Effector memory CD8-positive, alpha-beta T cell (primary cell): ENCODE results near the gene SLC13A2.

Experiments
- ATAC-seq: fragments of 150-1000 bp; cut with Tn5 transposase; replicated peaks from 2 replicates; pipeline ENCODE4 v1.10.0; 2021; ENCODE audit warnings: mild to moderate bottlenecking, moderate library complexity
- DNase-seq, 3 experiments: peaks; one replicate each; pipeline ENCODE4 v3.0.0; 2021
- H3K27ac Mint-ChIP-seq, 2 donors: one replicate each; pipeline ENCODE4 v1.8.0; 2022; ENCODE audit warnings: mild to moderate bottlenecking in 2 of 2, mixed read lengths in 2 of 2, moderate library complexity in 2 of 2
- H3K27me3 Mint-ChIP-seq, 2 donors: one replicate each; pipeline ENCODE4 v1.8.0; 2022; ENCODE audit warnings: mixed read lengths in 2 of 2
- H3K36me3 Mint-ChIP-seq: one replicate; pipeline ENCODE4 v1.8.0; 2022; ENCODE audit warnings: mild to moderate bottlenecking, moderate library complexity, mixed read lengths; ENCODE audit not compliant: insufficient read depth
- H3K4me1 Mint-ChIP-seq, 2 donors: one replicate each; pipeline ENCODE4 v1.8.0; 2022; ENCODE audit warnings: low read depth in 2 of 2, mixed read lengths in 2 of 2
- H3K4me3 Mint-ChIP-seq, 2 donors: one replicate each; pipeline ENCODE4 v1.8.0; 2022; ENCODE audit warnings: mild to moderate bottlenecking in 2 of 2, mixed read lengths in 2 of 2, moderate library complexity in 2 of 2
- H3K9me3 Mint-ChIP-seq, 2 donors: one replicate each; pipeline ENCODE4 v1.8.0; 2022; ENCODE audit warnings: mixed read lengths in 2 of 2

SLC13A2 gene

GRCh38 chr17:28491286-28491685 lies 17.8 kb downstream of the SLC13A2 start:
- Mint-ChIP-seq H3K4me3 (no peak overlapping the region), H3K27ac (no peak overlapping the region), H3K36me3 (peaks cover 3% of the 10 kb centered on the region), H3K9me3 (no peaks in the 10 kb centered on the region), H3K27me3 (peaks cover 10 to 34% of the 10 kb centered on the region in 2 donors), H3K4me1 (no peaks in the 10 kb centered on the region)
- DNase-seq (no peak), ATAC-seq (no peak)

DNA sequence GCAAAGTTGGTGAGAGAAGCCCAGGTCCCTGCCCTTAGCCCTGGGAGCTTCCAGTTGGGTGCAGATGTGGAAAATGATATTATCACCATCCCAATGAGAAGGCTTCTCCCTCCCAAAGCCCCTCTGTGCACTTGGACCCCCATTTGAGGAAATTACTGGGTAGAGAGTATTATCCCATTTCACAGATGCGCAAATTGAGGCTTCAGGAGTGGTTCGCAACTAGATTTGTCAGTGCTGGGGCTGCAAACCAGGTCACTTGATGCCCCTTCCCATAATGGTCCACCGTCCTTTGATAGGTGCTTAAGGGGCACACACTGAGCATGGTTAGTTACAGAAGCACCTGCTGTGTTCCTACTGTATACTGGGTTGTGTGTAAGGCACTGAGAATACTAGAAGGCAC lies 18.4 kb downstream of the SLC13A2 start:
- ATAC-seq: no peak
- H3K27ac Mint-ChIP-seq: no peak overlapping the region
- peaks cover 3% of the 10 kb centered on the region for H3K36me3 Mint-ChIP-seq
- DNase-seq: no peak
- H3K4me1 Mint-ChIP-seq: no peaks in the 10 kb centered on the region
- no peaks in the 10 kb centered on the region for H3K9me3 Mint-ChIP-seq
- H3K27me3 Mint-ChIP-seq: peaks cover 10 to 37% of the 10 kb centered on the region in 2 donors
- H3K4me3 Mint-ChIP-seq: no peak overlapping the region

DNA sequence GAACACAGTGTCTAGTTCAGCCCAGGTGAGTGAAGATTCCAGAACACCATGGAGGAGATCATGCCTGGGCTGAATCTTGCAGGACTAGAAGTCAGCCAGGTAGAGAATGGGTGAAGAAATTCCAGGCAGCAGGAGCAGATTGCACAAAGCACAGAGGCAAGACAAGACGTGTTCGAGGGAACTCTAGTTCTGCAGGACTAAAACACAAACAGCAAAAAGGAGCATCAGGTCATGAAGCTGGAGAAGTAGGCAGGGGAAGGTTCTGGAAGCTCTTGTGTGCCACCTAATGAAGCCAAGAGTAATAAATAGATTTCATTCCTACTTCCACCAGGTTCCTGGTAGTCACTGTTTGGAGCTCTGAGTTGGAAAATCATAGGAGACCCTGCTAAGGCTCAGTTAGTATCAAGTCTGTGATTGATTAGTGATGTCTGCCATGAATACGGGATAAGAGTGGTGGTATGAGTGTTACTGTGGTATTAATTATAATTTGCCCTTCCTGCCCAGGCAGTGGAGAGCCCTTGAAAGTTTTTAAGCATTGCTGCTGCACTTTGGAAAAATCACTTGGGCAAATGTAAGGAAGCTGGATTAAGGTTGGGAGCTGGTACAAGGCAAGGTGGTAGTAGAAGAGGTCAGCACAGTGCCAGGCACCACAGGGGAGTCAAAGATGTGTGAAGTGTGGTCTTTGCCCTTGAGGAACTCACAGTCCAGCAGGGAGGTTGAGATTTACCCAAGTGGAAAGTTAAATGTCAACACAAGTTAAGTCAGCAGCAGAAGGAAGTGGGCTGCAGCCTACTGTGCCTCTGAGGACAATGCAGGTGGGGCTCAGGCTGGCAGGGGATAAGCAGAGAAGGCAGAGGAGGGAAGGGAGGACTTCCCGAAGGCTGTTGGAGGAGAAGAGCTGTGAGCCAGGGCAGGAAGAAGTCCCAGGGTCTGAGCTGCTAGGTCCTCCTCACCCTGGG lies 19.2 kb downstream of the SLC13A2 start:
- peaks cover 10 to 37% of the 10 kb centered on the region in 2 donors for H3K27me3 Mint-ChIP-seq
- H3K27ac Mint-ChIP-seq: no peak overlapping the region
- no peak for ATAC-seq
- no peaks in the 10 kb centered on the region for H3K9me3 Mint-ChIP-seq
- no peak for DNase-seq
- no peak overlapping the region for H3K4me3 Mint-ChIP-seq
- no peaks in the 10 kb centered on the region for H3K4me1 Mint-ChIP-seq
- peaks cover 3% of the 10 kb centered on the region for H3K36me3 Mint-ChIP-seq

GRCh38 chr17:28493460-28493859 lies 20.0 kb downstream of the SLC13A2 start:
- Mint-ChIP-seq H3K27ac (no peak overlapping the region), H3K9me3 (no peaks in the 10 kb centered on the region), H3K27me3 (peaks cover 10 to 37% of the 10 kb centered on the region in 2 donors), H3K4me1 (no peaks in the 10 kb centered on the region), H3K36me3 (peaks cover 3% of the 10 kb centered on the region), H3K4me3 (no peak overlapping the region)
- no peak for ATAC-seq
- DNase-seq: no peak

DNA sequence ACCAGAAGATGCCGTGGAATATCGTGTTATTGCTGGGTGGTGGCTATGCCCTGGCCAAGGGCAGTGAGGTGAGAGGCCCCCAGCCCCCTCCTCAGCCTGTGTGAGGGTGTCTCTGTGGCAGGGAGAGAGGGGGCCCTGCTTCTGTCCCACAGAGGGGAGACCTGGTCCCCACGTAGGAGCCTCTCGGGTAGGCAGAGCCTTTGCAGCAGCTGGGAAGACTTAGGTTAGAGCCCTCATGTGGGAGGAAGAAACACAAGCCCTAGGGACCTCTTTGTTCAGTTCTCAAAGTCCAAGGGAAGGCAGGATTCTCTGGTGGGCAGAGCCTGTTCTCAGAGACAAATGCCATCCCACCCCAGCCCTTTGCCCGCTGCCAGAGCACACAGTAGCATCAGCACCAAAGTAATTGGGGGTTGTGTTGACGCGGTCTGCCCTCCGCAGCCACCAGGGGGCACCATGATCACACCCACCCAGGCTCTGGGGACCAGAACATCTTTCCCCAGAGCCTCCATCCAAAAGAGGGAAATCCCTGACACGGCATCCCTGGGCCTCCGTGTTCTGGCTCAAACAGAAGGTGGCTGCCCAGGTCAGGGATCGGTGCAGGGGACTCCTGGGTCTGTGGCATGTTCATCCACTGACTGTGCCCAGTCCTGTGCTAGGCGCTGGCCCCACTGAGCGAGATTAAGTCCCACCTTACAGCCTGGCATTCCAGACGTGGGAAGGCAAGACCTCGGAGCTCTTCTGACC lies 21.2 kb downstream of the SLC13A2 start:
- ATAC-seq: peak; percentile 85
- Mint-ChIP-seq H3K9me3 (no peaks in the 10 kb centered on the region), H3K27ac (no peak overlapping the region), H3K36me3 (no peaks in the 10 kb centered on the region), H3K4me1 (no peaks in the 10 kb centered on the region), H3K27me3 (peaks cover 10 to 37% of the 10 kb centered on the region in 2 donors), H3K4me3 (no peak overlapping the region)
- peak; percentile 67 to 75 (median 73) for DNase-seq

- Mint-ChIP-seq H3K4me1 (no peaks in the 10 kb centered on the region), H3K36me3 (no peaks in the 10 kb centered on the region), H3K4me3 (no peak overlapping the region), H3K9me3 (no peaks in the 10 kb centered on the region), H3K27ac (no peak overlapping the region), H3K27me3 (peaks cover 10 to 37% of the 10 kb centered on the region in 2 donors)
- DNase-seq: no peak
- no peak for ATAC-seq
These were observed 22.2 kb downstream of the SLC13A2 start for GRCh38 chr17:28495635-28496034.

- Mint-ChIP-seq H3K4me3 (no peak overlapping the region), H3K27ac (no peak overlapping the region), H3K27me3 (peaks cover 0 to 18% of the 10 kb centered on the region in 2 donors), H3K9me3 (no peaks in the 10 kb centered on the region), H3K4me1 (no peaks in the 10 kb centered on the region), H3K36me3 (no peaks in the 10 kb centered on the region)
- ATAC-seq: no peak
- no peak for DNase-seq
These were observed 24.5 kb downstream of the SLC13A2 start for GRCh38 chr17:28497931-28498330.

- no peak for ATAC-seq
- Mint-ChIP-seq H3K27ac (no peak overlapping the region), H3K9me3 (no peaks in the 10 kb centered on the region), H3K36me3 (no peaks in the 10 kb centered on the region), H3K27me3 (peaks cover 0 to 13% of the 10 kb centered on the region in 2 donors), H3K4me1 (no peaks in the 10 kb centered on the region), H3K4me3 (no peak overlapping the region)
- no peak for DNase-seq
These were observed 25.4 kb downstream of the SLC13A2 start for GRCh38 chr17:28498652-28499363.

DNA sequence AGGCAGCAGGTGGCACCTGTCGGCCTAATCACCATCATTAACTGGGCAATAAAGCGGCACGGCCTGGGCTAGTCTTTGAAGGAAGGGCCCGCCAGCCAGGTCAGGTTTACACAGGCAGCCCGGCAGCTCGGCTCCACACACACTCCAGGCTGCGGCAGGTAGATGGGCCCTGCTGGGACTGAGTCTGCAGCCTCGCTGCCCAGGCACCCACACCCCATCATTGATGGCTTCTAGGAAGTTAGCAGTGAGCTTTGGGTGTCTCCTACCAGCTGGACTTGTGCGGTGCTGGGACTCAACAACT lies 25.9 kb downstream of the SLC13A2 start:
- Mint-ChIP-seq H3K36me3 (no peaks in the 10 kb centered on the region), H3K27me3 (peaks cover 3 to 15% of the 10 kb centered on the region in 2 donors), H3K4me1 (no peaks in the 10 kb centered on the region), H3K27ac (no peak overlapping the region), H3K9me3 (no peaks in the 10 kb centered on the region), H3K4me3 (no peak overlapping the region)
- ATAC-seq (no peak), DNase-seq (no peak)

GRCh38 chr17:28499684-28500357 lies 26.4 kb downstream of the SLC13A2 start:
- peaks cover 8 to 20% of the 10 kb centered on the region in 2 donors for H3K27me3 Mint-ChIP-seq
- H3K4me1 Mint-ChIP-seq: no peaks in the 10 kb centered on the region
- ATAC-seq: no peak
- no peak for DNase-seq
- H3K27ac Mint-ChIP-seq: no peak overlapping the region
- H3K4me3 Mint-ChIP-seq: no peak overlapping the region
- no peaks in the 10 kb centered on the region for H3K9me3 Mint-ChIP-seq
- H3K36me3 Mint-ChIP-seq: no peaks in the 10 kb centered on the region

DNA sequence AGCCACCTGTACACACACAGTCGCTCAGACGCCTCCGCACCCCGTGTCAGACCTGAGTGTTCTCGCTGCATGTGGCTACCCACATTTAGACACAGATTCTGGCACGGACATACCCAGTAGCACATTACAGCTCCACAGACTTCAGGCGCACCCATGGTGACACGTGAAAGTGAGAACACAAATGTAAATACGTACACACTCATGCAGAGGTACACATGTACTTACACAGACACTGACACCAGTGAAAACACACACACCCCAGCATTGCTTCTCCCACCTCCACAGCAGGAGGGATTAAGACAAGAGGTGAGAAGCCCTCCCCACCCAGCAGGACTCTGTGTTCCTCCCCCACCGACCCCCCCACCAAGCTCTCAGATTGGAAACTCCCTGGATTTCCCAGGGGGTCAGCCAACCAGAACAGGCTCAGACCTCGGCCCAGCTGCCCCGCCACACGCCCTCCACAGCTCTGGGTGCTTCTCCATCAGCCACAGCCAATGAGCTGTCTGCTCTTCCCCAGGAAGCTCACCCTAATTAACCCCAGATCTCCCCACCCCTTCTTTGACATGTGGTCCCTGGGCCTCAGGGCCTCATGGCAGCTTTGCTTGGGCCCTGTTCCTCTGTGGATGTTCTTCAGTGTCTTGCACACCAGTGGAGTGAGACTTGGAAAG lies 27.4 kb downstream of the SLC13A2 start:
- H3K4me1 Mint-ChIP-seq: no peaks in the 10 kb centered on the region
- H3K27ac Mint-ChIP-seq: no peak overlapping the region
- no peaks in the 10 kb centered on the region for H3K36me3 Mint-ChIP-seq
- peaks cover 17 to 25% of the 10 kb centered on the region in 2 donors for H3K27me3 Mint-ChIP-seq
- no peak for ATAC-seq
- no peak overlapping the region for H3K4me3 Mint-ChIP-seq
- no peaks in the 10 kb centered on the region for H3K9me3 Mint-ChIP-seq
- no peak for DNase-seq

DNA sequence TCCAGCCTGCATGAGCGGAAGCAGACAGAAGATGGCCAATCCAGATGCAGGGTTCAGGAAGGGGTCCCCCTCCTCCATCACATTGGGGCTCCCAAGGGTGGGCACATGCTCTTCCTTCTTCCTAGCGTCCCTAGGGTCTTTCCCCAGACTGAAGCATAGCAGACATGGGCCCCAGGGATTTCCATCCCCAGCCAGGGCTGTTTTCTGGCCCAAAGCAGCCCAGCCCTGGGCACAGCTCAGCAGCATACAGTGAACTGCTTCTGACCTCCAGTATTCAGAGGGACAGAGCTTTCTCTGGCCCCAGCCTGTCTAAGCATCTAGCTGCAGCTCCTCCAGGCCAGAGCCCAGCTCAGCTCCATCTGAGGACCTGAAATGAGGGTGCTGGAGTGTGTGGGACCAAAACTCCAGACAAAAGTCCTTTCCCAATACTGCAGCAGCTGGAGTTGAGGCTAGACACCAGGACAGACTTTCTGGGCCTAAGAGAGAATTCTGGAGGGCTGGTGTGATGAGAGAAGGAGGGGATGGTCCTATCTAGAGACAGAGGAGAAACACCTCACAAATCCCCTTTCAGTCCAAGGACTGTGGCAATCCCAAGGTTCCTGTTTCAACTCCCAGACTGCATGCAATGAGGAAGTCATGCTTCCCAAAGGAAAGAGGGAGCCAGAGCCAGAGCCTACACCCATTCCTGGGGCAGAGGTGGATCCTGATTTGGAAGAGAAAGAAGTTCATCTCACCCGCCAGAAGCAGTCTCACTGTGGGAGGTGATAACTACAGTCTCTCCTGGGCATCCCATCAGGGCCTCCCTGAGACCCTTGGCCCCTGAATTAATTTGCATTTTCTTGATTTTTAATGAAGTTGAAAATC lies 28.2 kb downstream of the SLC13A2 start:
- H3K27ac Mint-ChIP-seq: no peak overlapping the region
- ATAC-seq: no peak
- DNase-seq: no peak

More for the DNA sequence above, 28.2 kb downstream of the SLC13A2 start:
- no peak overlapping the region for H3K4me3 Mint-ChIP-seq
- H3K4me1 Mint-ChIP-seq: no peaks in the 10 kb centered on the region
- peaks cover 21 to 25% of the 10 kb centered on the region in 2 donors for H3K27me3 Mint-ChIP-seq
- no peaks in the 10 kb centered on the region for H3K36me3 Mint-ChIP-seq
- H3K9me3 Mint-ChIP-seq: no peaks in the 10 kb centered on the region
